ENCODE data around the gene NPPA.

NPPA gene

DNA sequence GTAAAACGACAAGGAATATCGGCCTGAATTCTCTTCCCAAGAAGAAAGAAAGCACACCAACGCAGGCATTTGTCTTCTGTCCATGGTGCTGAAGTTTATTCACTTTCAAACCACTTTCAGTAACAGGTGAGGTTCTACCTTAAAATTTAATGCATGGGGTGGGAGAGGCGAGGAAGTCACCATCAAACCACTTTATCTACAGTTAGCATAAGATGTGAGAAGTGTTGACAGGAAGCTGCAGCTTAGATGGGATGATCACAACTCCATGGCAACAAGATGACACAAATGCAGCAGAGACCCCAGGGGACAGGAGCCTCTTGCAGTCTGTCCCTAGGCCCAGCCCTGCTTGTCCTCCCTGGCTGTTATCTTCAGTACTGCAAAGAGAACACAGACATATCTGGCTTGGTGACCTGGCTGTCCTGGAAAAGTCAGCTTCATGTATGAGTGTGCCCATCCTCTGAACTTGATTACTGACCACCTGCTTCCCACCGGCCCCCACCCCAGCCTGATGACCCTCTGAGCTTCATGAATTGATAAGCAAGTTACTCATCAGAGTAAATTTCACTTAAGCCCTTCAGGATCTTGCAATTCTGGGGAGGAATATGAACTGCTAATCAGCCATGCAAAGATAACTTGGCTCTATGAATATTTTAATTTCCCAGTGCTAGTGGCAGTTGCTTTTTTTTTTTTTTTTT lies 1.8 kb downstream of the NPPA start:
- no peaks in the 10 kb centered on the region for H3K9me3 ChIP-seq (ENCODE audit: control insufficient read depth in 1 of 2, low read length in 2 of 2)
- H3K4me1 ChIP-seq (ENCODE audit: control insufficient read depth in 1 of 2, insufficient read depth in 2 of 2, low read length in 2 of 2), result no peaks in the 10 kb centered on the region
- no peak overlapping the region for H3K27ac ChIP-seq (ENCODE audit: low read depth, low read length)
- no peak overlapping the region for H3K4me3 ChIP-seq (ENCODE audit: low read depth in 1 of 2, low read length in 2 of 2)
- no peak overlapping the region for H3K9ac ChIP-seq (ENCODE audit: low read depth in 1 of 2, low read length in 2 of 2)
- H3K36me3 ChIP-seq (ENCODE audit: control insufficient read depth in 1 of 2, insufficient read depth in 2 of 2, low read length in 2 of 2), result peaks cover 15 to 38% of the 10 kb centered on the region in 2 donors
- no peaks in the 10 kb centered on the region for H3K27me3 ChIP-seq (ENCODE audit: control insufficient read depth in 1 of 2, insufficient read depth in 2 of 2, low read length in 2 of 2)

DNA sequence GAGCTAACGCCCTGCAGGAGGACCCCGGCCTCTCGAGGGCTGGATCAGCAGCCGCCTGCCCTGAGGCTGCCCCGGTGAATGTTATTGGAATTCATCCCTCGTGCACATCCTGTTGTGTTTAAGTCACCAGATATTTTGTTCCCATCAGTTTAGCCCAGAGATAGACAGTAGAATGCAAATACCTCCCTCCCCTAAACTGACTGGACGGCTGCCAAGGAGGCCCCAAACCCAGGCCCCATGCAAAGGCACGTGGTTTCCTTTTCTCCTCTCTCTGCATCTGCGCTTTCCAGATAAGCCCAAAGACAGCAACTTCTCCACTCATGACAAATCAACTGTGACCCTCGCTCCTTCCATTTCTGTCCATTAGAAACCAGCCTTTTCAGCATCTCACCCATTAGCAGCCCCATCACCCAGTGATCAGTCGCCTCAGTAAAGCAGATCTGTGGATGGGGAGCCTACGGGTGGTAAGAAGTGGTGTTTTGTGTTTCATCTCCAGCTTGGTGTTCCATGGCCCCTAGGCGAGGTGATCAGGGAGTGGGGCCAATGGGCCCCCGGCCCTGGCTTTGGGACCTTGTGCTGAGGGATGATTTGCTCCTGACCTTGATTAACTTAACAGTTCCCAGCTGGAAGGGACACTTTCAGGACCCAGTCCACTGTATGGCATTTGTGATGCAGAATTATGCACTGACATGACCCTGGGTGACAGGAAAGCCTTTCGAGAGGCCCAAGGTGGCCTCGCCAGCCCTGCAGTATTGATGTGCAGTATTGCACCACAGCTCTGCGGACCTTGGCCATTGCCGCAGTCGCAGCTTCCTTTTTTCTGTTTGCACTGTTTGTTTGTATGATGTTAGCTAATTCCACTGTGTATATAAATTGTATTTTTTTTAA lies 5.2 kb downstream of the NPPA start:
- H3K4me3 ChIP-seq (ENCODE audit: low read depth in 1 of 2, low read length in 2 of 2), result no peak overlapping the region
- H3K36me3 ChIP-seq (ENCODE audit: control insufficient read depth in 1 of 2, insufficient read depth in 2 of 2, low read length in 2 of 2), result peaks cover 35 to 71% of the 10 kb centered on the region in 2 donors
- no peaks in the 10 kb centered on the region for H3K27me3 ChIP-seq (ENCODE audit: control insufficient read depth in 1 of 2, insufficient read depth in 2 of 2, low read length in 2 of 2)
- no peaks in the 10 kb centered on the region for H3K4me1 ChIP-seq (ENCODE audit: control insufficient read depth in 1 of 2, insufficient read depth in 2 of 2, low read length in 2 of 2)
- H3K27ac ChIP-seq (ENCODE audit: low read depth, low read length), result no peak overlapping the region
- H3K9ac ChIP-seq (ENCODE audit: low read depth in 1 of 2, low read length in 2 of 2), result no peak overlapping the region
- H3K9me3 ChIP-seq (ENCODE audit: control insufficient read depth in 1 of 2, low read length in 2 of 2), result no peaks in the 10 kb centered on the region

DNA sequence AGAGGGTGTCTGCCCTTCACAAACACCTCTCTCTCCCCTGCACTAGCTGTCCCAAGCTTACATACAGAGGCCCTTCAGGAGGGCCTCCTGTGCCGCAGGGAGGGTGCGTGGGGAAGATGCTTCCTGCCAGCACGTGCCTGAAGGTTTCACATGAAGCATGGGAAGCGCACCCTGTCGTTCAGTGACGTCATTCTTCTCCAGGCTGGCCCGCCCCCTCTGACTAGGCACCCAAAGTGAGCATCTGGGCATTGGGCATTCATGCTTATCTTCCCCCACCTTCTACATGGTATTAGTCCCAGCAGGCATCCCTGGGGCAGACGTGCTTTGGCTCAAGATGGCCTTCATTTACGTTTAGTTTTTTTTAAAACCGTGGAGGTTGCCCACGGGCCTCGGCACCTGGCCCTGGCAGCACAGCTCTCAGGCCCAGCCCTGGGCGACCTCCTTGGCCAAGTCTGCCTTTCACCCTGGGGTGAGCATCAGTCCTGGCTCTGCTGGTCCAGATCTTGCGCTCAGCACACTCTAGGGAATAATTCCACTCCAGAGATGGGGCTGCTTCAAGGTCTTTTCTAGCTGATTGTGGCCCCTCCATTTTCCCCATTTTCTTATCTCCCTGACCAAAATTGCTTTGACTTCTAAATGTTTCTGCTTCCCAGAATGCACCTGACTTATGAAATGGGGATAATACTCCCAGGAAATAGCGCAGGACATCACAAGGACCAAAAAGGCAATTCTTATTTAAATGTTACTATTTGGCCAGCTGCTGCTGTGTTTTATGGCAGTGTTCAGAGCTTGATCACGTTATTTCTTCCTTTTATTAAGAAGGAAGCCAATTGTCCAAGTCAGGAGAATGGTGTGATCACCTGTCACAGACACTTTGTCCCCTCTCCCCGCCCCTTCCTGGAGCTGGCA lies 6.1 kb downstream of the NPPA start:
- no peak overlapping the region for H3K9ac ChIP-seq (ENCODE audit: low read depth in 1 of 2, low read length in 2 of 2)
- no peaks in the 10 kb centered on the region for H3K27me3 ChIP-seq (ENCODE audit: control insufficient read depth in 1 of 2, insufficient read depth in 2 of 2, low read length in 2 of 2)
- H3K27ac ChIP-seq (ENCODE audit: low read depth, low read length), result no peak overlapping the region
- no peaks in the 10 kb centered on the region for H3K4me1 ChIP-seq (ENCODE audit: control insufficient read depth in 1 of 2, insufficient read depth in 2 of 2, low read length in 2 of 2)
- peaks cover 35 to 80% of the 10 kb centered on the region in 2 donors for H3K36me3 ChIP-seq (ENCODE audit: control insufficient read depth in 1 of 2, insufficient read depth in 2 of 2, low read length in 2 of 2)
- no peak overlapping the region for H3K4me3 ChIP-seq (ENCODE audit: low read depth in 1 of 2, low read length in 2 of 2)
- no peaks in the 10 kb centered on the region for H3K9me3 ChIP-seq (ENCODE audit: control insufficient read depth in 1 of 2, low read length in 2 of 2)

DNA sequence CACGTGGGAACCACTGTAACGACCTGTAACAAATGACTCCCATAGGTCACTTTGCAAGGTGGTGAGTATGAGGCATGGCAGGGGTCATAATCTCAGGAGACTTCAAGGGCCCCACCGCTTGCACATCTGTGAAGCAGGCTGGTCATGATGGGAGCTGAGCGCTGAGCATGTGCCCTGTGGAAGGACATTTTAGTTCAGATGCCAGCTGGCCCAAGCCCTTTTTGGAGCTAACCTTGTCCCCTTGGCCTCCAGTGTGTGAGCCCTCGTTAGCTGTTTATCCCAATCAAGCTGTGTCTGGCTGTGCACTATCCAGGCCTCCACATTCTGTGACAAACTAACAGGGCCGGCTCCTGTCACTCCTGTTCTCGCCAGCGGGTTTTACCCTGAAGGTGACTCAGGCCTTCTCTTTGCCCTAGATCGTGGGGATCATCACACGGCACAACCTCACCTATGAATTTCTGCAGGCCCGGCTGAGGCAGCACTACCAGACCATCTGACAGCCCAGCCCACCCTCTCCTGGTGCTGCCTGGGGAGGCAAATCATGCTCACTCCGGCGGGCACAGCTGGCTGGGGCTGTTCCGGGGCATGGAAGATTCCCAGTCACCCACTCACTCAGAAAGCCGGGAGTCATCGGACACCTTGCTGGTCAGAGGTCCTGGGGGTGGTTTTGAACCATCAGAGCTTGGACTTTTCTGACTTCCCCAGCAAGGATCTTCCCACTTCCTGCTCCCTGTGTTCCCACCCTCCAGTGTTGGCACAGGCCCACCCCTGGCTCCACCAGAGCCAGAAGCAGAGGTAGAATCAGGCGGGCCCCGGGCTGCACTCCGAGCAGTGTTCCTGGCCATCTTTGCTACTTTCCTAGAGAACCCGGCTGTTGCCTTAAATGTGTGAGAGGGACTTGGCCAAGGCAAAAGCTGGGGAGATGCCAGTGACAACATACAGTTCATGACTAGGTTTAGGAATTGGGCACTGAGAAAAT lies 7.6 kb downstream of the NPPA start:
- Histone ChIP-seq H3K36me3 (ENCODE audit: control insufficient read depth in 1 of 2, insufficient read depth in 2 of 2, low read length in 2 of 2) (peaks cover 42 to 89% of the 10 kb centered on the region in 2 donors), H3K9me3 (ENCODE audit: control insufficient read depth in 1 of 2, low read length in 2 of 2) (no peaks in the 10 kb centered on the region), H3K27me3 (ENCODE audit: control insufficient read depth in 1 of 2, insufficient read depth in 2 of 2, low read length in 2 of 2) (no peaks in the 10 kb centered on the region), H3K27ac (ENCODE audit: low read depth, low read length) (no peak overlapping the region), H3K9ac (ENCODE audit: low read depth in 1 of 2, low read length in 2 of 2) (no peak overlapping the region), H3K4me1 (ENCODE audit: control insufficient read depth in 1 of 2, insufficient read depth in 2 of 2, low read length in 2 of 2) (peaks cover 0 to 5% of the 10 kb centered on the region in 2 donors), H3K4me3 (ENCODE audit: low read depth in 1 of 2, low read length in 2 of 2) (no peak overlapping the region)

DNA sequence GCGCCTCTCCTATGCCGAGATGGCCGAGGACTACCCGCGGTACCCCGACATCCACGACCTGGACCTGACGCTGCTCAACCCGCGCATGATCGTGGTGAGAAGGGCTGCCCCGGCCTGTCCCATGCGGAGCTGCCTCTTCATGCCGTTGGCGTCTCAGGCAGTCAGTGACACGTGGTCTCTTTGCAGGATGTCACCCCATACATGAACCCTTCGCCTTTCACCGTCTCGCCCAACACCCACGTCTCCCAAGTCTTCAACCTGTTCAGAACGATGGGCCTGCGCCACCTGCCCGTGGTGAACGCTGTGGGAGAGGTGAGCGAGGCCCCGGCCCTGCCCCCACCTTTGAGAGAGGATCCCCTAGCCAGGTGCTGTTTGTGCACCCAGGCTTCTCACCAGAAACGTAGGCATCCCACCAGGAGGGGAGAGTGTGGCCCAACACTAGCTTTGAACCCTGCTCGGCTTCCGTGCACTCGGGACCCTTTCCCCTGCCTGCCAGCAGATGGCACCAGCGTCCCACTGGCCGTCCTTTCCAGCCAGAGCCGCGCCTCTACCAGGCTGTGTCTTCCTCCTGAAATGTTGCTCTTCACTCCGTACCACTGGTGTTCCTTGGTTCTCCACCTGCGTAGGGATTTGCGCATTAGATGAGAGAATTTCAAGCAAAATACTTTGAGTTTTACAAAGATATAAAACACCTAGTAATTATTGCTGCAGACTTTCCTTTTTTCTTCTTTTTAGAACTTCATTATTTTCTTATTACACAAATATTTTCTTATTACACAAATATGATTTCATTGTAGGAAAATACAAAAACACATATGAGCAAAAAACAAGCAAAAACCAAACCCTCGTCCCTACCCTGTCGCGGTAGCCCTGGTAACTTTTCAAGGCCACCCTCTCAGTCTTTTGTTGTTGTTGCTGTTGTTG lies 9.0 kb downstream of the NPPA start:
- peaks cover 0 to 5% of the 10 kb centered on the region in 2 donors for H3K4me1 ChIP-seq (ENCODE audit: control insufficient read depth in 1 of 2, insufficient read depth in 2 of 2, low read length in 2 of 2)
- no peak overlapping the region for H3K9ac ChIP-seq (ENCODE audit: low read depth in 1 of 2, low read length in 2 of 2)
- peaks cover 56 to 92% of the 10 kb centered on the region in 2 donors for H3K36me3 ChIP-seq (ENCODE audit: control insufficient read depth in 1 of 2, insufficient read depth in 2 of 2, low read length in 2 of 2)
- no peak overlapping the region for H3K27ac ChIP-seq (ENCODE audit: low read depth, low read length)
- no peaks in the 10 kb centered on the region for H3K9me3 ChIP-seq (ENCODE audit: control insufficient read depth in 1 of 2, low read length in 2 of 2)
- H3K4me3 ChIP-seq (ENCODE audit: low read depth in 1 of 2, low read length in 2 of 2), result no peak overlapping the region
- H3K27me3 ChIP-seq (ENCODE audit: control insufficient read depth in 1 of 2, insufficient read depth in 2 of 2, low read length in 2 of 2), result no peaks in the 10 kb centered on the region

DNA sequence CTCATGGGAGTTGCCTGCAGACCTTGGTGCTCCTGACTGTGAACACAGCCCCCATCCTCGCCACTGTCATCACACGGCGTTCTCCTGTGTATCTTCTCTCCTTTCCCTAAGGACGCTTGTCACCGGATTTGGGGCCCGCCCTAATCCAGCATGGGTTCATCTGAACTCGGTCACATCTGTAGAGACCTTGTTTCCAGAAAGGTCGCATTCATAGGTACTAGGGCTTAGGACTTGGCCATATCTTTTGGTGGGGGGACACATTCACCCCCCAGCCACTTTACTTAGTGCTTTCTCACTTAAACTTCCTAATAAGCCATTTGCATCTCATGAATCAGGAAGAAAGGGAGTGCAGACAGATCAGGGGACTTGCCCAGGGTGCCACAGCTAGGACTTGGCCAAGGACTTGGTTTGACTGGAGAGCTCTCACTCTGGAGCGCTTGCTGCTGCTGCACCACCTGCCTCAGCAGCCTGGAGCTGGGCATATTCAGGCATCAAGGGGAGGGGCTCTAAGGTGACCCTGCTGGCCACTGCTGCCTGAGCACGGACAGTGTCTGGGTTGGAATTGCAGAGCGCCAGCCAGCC lies 9.7 kb downstream of the NPPA start:
- Histone ChIP-seq H3K27me3 (ENCODE audit: control insufficient read depth in 1 of 2, insufficient read depth in 2 of 2, low read length in 2 of 2) (no peaks in the 10 kb centered on the region), H3K9me3 (ENCODE audit: control insufficient read depth in 1 of 2, low read length in 2 of 2) (no peaks in the 10 kb centered on the region), H3K4me3 (ENCODE audit: low read depth in 1 of 2, low read length in 2 of 2) (no peak overlapping the region), H3K9ac (ENCODE audit: low read depth in 1 of 2, low read length in 2 of 2) (no peak overlapping the region), H3K36me3 (ENCODE audit: control insufficient read depth in 1 of 2, insufficient read depth in 2 of 2, low read length in 2 of 2) (peaks cover 62 to 94% of the 10 kb centered on the region in 2 donors), H3K27ac (ENCODE audit: low read depth, low read length) (no peak overlapping the region), H3K4me1 (ENCODE audit: control insufficient read depth in 1 of 2, insufficient read depth in 2 of 2, low read length in 2 of 2) (peaks cover 0 to 5% of the 10 kb centered on the region in 2 donors)

DNA sequence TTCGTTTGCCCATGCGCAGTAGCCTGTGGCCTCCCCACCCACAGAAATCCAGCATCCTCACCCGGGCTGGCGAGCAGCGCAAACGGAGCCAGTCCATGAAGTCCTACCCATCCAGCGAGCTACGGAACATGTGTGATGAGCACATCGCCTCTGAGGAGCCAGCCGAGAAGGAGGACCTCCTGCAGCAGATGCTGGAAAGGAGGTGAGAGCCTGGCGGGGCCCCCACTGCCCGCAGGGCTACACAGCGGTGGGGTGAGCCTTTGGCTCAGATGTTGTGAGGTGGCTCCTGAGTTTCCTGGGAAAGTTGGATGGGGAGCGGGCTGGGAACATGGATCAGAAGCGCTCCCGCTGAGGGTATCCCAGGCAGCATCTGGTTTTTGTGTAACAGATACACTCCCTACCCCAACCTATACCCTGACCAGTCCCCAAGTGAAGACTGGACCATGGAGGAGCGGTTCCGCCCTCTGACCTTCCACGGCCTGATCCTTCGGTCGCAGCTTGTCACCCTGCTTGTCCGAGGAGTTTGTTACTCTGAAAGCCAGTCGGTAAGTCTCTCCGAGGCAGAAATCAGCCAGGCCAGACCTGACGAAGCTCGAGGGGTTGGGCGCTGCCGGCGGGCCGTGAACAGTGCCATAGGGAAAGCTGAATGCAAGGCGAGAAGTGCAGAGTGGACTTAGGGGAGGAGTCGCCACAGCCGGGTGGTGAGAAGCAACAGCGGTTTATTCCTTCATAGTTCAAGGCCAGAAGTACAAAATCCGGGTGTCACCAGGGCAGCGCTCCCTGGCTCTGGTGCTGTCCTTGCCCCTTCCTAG lies 10.4 kb downstream of the NPPA start:
- H3K27ac ChIP-seq (ENCODE audit: low read depth, low read length), result no peak overlapping the region
- H3K4me1 ChIP-seq (ENCODE audit: control insufficient read depth in 1 of 2, insufficient read depth in 2 of 2, low read length in 2 of 2), result peaks cover 0 to 5% of the 10 kb centered on the region in 2 donors
- no peaks in the 10 kb centered on the region for H3K9me3 ChIP-seq (ENCODE audit: control insufficient read depth in 1 of 2, low read length in 2 of 2)
- H3K4me3 ChIP-seq (ENCODE audit: low read depth in 1 of 2, low read length in 2 of 2), result no peak overlapping the region
- no peak overlapping the region for H3K9ac ChIP-seq (ENCODE audit: low read depth in 1 of 2, low read length in 2 of 2)
- H3K36me3 ChIP-seq (ENCODE audit: control insufficient read depth in 1 of 2, insufficient read depth in 2 of 2, low read length in 2 of 2), result peaks cover 63 to 97% of the 10 kb centered on the region in 2 donors
- H3K27me3 ChIP-seq (ENCODE audit: control insufficient read depth in 1 of 2, insufficient read depth in 2 of 2, low read length in 2 of 2), result no peaks in the 10 kb centered on the region

All from duodenal mucosa (tissue), 2 donors.